GF-D8 (cell line): ENCODE measurements around the gene OR1L1.

Source experiments
- DNase-seq: peaks from one replicate; lab custom pipeline; 2025; lab: John Stamatoyannopoulos, UW

The OR1L1 gene

GRCh38 chr9:122661416-122661815 is at the start of gene OR1L1:
Gene OR1L1 (plus strand): TSS chr9:122661716. CDS start chr9:122661716, 0 bp downstream.
- DNase-seq, result no peak

- DNase-seq, result no peak
Observed at GRCh38 chr9:122614362-122614761, 47.2 kb upstream of the OR1L1 start, which contains the start of gene OR1Q1. Gene OR1Q1 (plus strand): TSS chr9:122614738. CDS start chr9:122614738, 0 bp downstream.

- no peak for DNase-seq
Observed at GRCh38 chr9:122619996-122620395, 41.5 kb upstream of the OR1L1 start.

- DNase-seq, result no peak
Observed at GRCh38 chr9:122642226-122642625, 19.3 kb upstream of the OR1L1 start.

GRCh38 chr9:122656378-122656777 is 5.1 kb upstream of the OR1L1 start:
- no peak for DNase-seq

- no peak for DNase-seq
Observed at GRCh38 chr9:122657527-122657926, 4.0 kb upstream of the OR1L1 start, which contains the start of gene OR1B1. Gene OR1B1 (minus strand): TSS chr9:122657627.

GRCh38 chr9:122672481-122672880 is 11.0 kb downstream of the OR1L1 start:
- DNase-seq, result no peak

GRCh38 chr9:122684851-122685250 is 23.3 kb downstream of the OR1L1 start:
- no peak for DNase-seq

GRCh38 chr9:122695696-122696095 is 34.2 kb downstream of the OR1L1 start:
- DNase-seq, result no peak
